Gastroesophageal sphincter (tissue), 3 donors: Measurements from ENCODE around the gene KHSRP.

Experiments
- CTCF ChIP-seq, 4 experiments: fragments of 200-600 bp in 2 of 4; fragments of 450-650 bp in 2 of 4; sonication (generic) in 1 of 4; IDR thresholded peaks; one replicate each; pipeline ENCODE4 v1.5.1; 2017 to 2019; ENCODE audit warnings: antibody characterized with exemption in 4 of 4, mild to moderate bottlenecking in 2 of 4, moderate library complexity in 2 of 4
- POLR2A ChIP-seq, 2 donors: fragments of 450-650 bp; IDR thresholded peaks; one replicate each; pipeline ENCODE4 v1.6.1; 2017; ENCODE audit warnings: antibody characterized with exemption in 2 of 2, mild to moderate bottlenecking in 2 of 2, moderate library complexity in 1 of 2
- POLR2AphosphoS5 ChIP-seq: sonication (generic); formaldehyde crosslinking; IDR thresholded peaks from one replicate; pipeline ENCODE4 v1.6.1; 2017; ENCODE audit warnings: antibody characterized with exemption

- TF ChIP-seq CTCF (IDR thresholded peaks at IDR 0.05) (no peak), POLR2AphosphoS5 (no peak), POLR2A (IDR thresholded peaks at IDR 0.05) (no peak)
Measured at GRCh38 chr19:6470173-6470572, 45.6 kb upstream of the KHSRP start.
